GM21390 (cell line): ENCODE data around the gene HYCC1.
"Not testable (repeated sequence)": the region's sequence is repeated elsewhere in the genome, so short reads cannot be mapped to it uniquely, and the experiment has no call there.

Experiments
- ATAC-seq: cut with Tn5 transposase; IDR thresholded peaks from one replicate; pipeline ENCODE4 v1.9.1; 2021; ENCODE audit not compliant: unreplicated experiment

The HYCC1 gene

GRCh38 chr7:23013715-23014649 is at the start of gene HYCC1:
Gene HYCC1, minus strand, starts transcription at chr7:23014130. Its CDS starts 23,019 bp downstream, at chr7:22991111.
- peak; percentile 91 for ATAC-seq

- ATAC-seq: no peak
Measured at GRCh38 chr7:23062452-23062851, 48.5 kb upstream of the HYCC1 start.

GRCh38 chr7:23061327-23061726 is 47.4 kb upstream of the HYCC1 start:
- no peak for ATAC-seq

GRCh38 chr7:23058408-23059096 is 44.6 kb upstream of the HYCC1 start:
- ATAC-seq: no peak

GRCh38 chr7:23055582-23056178 is 41.8 kb upstream of the HYCC1 start:
- peak; percentile 79 for ATAC-seq

GRCh38 chr7:23051124-23051485 is 37.2 kb upstream of the HYCC1 start:
- ATAC-seq: not testable (repeated sequence)

- not testable (repeated sequence) for ATAC-seq
Measured at GRCh38 chr7:23046336-23046735, 32.4 kb upstream of the HYCC1 start.

GRCh38 chr7:23045086-23045485 is 31.2 kb upstream of the HYCC1 start:
- not testable (repeated sequence) for ATAC-seq

GRCh38 chr7:23044581-23044980 is 30.7 kb upstream of the HYCC1 start:
- ATAC-seq: no peak

- ATAC-seq: no peak
Measured at GRCh38 chr7:23043441-23043840, 29.5 kb upstream of the HYCC1 start.

GRCh38 chr7:23039674-23040073 is 25.7 kb upstream of the HYCC1 start:
- not testable (repeated sequence) for ATAC-seq

GRCh38 chr7:23035542-23036371 is 21.8 kb upstream of the HYCC1 start:
- ATAC-seq: not testable (repeated sequence)

GRCh38 chr7:23027261-23027660 is 13.3 kb upstream of the HYCC1 start:
- no peak for ATAC-seq

- ATAC-seq: no peak
Measured at GRCh38 chr7:23026164-23026563, 12.2 kb upstream of the HYCC1 start.

GRCh38 chr7:23024454-23024853 is 10.5 kb upstream of the HYCC1 start:
- no peak for ATAC-seq

GRCh38 chr7:23022851-23023250 is 8.9 kb upstream of the HYCC1 start:
- ATAC-seq: no peak

GRCh38 chr7:23022258-23022769 is 8.4 kb upstream of the HYCC1 start:
- ATAC-seq: no peak

- no peak for ATAC-seq
Measured at GRCh38 chr7:23021596-23021995, 7.7 kb upstream of the HYCC1 start.

- ATAC-seq: no peak
Measured at GRCh38 chr7:23020742-23021401, 6.9 kb upstream of the HYCC1 start.

- no peak for ATAC-seq
Measured at GRCh38 chr7:23018750-23019149, 4.8 kb upstream of the HYCC1 start.
